ENCODE data around the gene ADGRB3. TPM values are rescaled to one million over a fixed set of nuclear protein-coding genes. Genes with fewer than 3 reads are reported as not detected.
"Not testable (repeated sequence)": the region's sequence is repeated elsewhere in the genome, so short reads cannot be mapped to it uniquely, and the experiment has no call there.

Gene ADGRB3
- total RNA-seq, 1 donor from 2014 or later: 6.7 TPM

DNA sequence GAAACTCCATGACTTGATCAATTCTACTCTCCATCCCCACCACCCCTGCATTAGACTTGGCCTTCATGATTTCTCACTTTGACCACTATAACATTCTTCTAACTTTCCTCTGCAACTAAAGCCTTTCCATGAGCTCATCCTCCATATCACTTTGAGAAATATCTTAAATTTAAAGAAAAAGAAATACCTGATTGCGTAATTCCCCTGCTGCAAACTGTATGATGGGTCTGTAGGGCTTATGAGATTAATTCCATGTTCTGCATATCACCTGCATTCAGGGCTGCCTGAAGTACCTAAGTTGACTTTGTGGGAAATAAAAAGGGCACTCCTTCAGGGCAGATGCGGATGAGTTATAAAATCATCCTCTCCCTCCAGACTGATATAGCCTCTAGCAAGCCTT lies 611.9 kb downstream of the ADGRB3 start:
- no peak for DNase-seq (ENCODE audit: low spot score)

DNA sequence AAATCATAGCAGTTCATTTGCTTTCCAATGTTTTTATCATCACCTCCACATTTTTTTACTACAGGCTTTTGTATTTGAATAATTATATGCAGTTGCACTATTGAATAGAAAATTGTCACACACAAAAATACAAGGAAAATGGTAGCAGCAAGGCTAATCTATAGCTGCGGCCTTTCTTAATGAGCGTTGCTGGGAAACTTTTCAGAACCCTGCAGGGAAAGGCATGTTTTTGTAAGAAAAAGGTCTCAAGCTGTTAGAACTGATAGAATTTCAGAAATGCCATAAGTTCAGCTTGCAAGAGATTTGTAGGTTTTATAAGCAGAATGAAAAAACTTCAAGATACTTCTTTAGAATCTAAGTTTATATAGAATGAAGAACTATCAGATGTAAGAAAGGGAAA lies 625.9 kb downstream of the ADGRB3 start:
- no peak for DNase-seq (ENCODE audit: low spot score)

DNA sequence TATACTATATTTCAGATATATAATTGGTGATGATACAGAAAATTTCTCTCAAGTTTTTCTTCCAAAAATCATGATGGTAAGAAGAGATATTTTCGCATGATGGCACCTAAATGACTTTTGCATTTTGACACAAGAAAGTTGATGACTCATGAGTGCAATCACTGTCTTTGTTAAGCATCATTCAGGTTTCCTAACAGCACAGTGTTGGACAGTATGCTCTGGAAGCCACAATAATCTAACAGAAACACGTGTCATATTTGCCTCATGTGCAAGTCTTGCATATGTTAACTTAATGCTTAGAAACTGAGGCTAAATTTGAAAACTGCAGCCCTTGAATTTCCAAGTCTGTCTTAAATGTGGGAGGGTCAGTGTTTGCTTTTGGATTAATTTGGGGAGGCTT lies 628.2 kb downstream of the ADGRB3 start:
- DNase-seq (ENCODE audit: low spot score): no peak

DNA sequence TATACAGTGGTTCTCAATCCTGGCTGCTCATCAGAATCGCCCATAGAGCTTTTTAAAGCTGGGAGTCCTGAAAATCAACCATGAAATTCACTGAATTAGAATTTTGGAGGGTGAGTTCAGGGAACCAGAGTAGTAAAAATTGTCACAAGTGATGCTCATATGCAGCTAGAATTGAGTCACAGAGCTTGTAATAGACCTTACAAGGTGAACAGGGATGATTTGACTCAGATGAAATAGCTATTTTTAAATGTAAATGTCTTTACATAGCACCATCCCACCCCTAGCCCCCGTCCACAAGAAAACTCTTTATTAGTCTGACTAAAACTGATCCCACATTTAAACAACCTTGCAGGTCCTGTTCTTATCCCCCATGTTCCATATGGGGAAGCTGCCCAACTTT lies 630.0 kb downstream of the ADGRB3 start:
- no peak for DNase-seq (ENCODE audit: low spot score)

DNA sequence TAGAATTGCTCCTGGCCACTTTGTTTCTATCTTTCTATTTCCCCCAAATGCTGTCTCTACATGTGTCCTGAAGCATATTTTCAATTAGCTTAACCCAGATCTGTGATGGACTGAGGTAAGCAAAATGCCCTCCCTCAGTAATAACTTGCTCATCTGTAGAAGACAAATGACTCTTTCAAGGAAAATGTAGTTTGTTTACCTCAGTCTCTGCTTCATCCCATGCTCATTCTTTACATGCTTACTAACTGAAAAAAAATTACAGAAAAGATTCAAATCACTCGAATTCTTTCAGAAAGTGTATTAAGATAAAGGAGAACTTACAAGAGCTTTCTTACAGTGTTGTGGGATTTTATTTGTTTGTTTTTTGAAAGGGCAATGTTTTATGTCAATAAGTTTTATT lies 630.6 kb downstream of the ADGRB3 start:
- no peak for DNase-seq (ENCODE audit: low spot score)

DNA sequence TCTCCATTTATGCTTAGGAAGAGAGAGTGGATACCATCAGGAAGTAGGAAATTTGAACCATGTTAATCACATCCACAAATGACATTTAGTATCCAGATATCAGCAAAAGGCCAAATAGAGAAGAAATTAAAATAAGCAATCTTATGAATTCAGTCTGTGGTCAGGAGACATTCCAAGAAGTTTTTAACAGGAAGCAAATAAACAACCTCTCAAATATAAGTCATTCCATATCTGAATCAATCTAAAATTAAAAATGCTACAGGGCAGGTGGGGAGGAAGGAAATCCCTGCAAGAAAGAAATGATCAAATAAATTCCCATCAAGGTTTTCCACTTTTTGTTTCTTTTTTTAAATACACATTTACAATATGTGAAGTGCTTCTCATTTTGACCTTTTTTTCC lies 641.1 kb downstream of the ADGRB3 start:
- no peak for DNase-seq (ENCODE audit: low spot score)

DNA sequence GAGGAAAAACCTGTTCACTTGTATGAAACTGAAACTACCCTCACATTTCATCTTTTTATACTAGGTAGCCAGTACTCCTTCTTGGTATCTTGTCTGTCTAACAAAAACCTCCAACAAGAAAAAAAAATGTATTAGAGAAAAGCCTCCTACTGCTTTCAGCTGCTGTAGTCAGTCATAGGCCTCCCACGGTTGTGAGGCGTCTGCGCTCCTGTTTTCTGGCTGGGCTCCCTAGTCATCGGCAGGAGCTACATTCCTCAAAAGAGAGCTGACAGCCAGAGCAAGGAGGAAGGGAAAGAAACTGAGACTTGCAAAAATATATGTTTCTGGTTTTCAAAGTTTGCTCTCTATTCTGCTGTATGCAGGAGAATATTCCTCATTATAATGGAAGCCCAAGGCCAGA lies 644.7 kb downstream of the ADGRB3 start:
- DNase-seq (ENCODE audit: low spot score): no peak

DNA sequence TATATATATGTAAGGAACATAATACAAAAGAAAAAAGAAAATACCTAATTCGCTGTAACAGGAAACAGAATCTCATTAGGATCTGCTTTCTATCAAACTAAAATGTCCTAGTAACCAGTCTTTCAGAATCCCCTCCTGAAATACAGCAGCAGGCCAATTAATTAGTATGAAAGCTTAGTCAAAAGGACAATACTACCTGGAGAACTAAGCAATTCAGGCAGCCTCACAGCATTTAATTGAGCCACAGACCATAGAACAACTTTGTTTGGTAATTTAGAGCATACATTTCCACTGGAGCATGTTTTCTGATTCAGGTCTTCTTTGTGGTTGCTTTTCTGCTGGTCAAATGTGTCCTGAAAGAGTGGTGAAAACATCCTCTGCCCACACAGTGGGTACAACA lies 645.8 kb downstream of the ADGRB3 start:
- no peak for DNase-seq (ENCODE audit: low spot score)

DNA sequence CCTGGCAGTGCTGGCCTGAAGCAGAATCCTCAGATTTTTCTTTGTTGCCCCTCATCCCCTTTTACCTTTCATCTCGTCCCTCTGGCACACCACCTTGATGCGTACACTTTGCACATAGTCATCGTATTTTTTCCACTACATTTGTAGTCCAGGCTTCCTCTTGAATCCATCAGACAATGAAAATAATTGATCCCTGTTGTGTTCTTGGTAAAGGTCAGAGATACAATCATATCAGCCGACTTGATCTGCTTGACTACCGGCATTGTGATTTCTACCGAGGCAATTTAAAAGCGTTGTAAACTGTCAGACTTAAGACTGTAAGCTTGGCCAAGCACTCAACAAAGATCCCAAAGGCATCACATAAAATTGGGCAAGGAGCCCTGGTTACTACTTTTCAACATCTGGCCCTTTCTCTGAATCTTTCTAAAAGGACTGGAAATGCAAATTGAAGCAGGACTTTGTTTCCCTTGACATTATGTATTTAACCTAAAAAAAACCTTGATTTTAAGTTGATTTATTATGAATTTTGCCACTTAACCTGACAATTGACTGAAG lies 649.2 kb downstream of the ADGRB3 start:
- no peak for DNase-seq (ENCODE audit: low spot score)

DNA sequence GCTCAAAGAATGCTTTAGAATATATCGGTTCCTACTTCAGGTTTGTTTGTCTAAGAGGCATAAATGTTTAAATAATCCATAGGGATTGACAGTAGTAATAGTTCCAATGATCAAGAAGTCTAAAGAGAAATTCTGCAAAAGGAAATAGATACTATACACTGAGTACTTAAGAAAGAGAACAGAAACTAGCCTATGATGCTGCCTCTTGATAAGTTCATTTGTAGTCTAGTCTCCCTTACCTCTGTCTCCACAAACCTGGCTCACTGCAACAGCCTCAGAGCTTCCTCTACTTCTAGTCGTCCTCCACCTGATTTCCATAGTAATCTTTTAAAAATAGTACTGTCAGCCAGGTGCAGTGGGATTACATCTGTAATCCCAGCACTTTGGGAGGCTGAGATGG lies 650.0 kb downstream of the ADGRB3 start:
- DNase-seq (ENCODE audit: low spot score): no peak

DNA sequence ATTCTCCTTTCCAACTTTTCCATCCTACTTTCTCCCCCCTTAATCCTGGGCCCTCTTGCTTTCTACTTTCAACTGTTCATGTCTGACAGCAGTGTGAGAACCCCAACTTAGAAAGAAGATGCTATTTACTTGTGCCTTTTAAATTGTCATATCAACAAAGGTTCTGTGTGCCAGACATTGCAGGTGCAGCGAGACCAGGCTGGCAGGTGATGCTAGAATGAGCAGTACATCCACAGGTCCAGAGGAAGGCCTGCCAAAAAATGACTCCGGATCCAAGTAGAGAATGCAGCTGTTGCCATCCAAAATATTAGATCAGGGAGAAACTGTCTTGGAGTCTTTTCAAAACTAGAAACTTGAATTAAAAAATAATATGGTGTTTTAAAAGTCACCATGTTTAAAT lies 651.2 kb downstream of the ADGRB3 start:
- no peak for DNase-seq (ENCODE audit: low spot score)

DNA sequence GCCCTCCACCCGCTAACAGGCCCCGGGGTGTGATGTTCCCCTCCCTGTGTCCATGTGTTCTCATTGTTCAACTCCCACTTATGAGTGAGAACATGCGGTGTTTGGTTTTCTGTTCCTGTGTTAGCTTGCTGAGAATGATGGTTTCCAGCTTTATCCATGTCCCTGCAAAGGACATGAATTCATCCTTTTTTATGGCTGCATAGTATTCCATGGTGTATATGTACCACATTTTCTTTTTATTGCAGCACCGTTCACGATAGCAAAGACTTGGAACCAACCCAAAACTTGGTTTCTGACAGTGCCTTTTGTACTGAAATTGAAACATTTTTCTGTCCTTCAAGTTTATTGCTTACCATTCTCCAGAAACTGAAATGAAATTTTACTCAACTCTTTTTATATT lies 653.1 kb downstream of the ADGRB3 start:
- not testable (repeated sequence) for DNase-seq (ENCODE audit: low spot score)

DNA sequence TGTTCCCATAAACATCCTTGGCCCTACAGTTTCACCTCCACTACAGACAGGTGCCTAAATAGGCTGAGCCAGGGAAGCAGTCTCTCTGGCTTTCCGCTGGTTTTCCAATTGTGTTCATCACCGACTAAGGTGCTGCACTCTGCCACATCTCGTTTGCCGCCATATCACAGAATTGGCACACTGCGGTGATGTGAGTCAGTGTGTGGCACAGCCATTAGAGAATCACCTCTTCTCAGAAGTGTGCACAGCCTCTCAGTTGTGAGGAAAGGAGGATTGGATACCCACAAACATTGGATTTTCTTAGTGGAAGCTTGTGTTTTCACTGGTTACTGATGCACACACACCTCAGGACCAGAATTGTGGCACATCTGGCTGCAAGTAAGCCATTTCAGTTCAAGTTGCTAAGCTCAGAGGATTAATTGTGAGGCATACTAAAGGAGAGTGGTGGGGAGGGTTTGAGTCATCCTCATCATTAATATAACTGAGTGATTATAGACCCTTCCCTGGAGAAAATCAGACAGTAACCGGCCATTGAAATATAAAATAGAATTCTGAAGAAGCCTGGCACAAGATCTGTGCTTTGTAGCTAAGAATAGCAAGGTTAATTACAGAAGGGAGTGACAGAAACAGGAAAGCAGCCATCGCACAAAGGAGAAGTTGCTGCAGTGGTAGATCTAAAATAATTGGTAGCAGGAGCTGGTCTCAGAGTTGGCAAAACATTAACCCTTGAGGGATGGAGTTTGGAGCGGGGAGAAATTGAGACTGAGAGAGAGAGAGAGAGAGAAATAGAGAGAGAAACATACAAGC lies 654.8 kb downstream of the ADGRB3 start:
- no peak for DNase-seq (ENCODE audit: low spot score)

DNA sequence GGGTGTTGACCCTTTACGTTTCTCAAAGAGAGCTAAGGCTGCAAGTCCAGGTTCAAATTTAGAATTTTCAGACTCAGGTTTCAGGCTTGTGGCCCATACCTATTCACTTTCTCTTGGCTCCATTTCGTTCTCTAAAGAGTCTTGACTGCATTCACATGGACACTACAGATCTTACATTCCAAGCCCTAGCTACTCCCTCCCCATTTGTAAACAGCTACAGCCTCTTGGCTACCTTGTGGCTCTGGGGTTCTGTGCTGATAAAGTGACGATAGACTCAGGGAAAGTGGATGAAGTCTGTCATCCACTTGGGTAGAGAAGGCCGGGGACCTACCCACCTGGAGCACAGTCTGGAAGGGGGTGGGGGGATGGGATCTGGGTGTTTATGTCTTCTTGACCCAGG lies 658.4 kb downstream of the ADGRB3 start:
- DNase-seq (ENCODE audit: low spot score): no peak

DNA sequence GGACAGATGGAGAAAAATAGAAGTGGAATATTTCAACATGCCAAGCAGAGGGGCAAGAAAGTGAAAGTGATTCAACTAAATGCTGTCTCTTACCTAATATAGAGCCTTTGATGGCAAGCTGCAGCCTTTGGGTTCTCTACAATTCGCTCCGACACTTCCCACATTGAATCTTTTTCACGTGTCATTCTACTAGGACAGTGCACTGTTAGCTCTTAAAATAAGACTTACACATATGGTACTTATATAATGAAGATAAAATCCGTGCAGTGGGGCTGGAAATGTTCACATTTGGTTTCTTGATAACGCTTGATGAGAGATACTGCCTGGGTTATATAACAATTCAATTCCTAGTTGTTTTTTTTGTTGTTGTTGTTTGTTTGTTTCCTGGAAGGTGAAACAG lies 659.3 kb downstream of the ADGRB3 start:
- no peak for DNase-seq (ENCODE audit: low spot score)

DNA sequence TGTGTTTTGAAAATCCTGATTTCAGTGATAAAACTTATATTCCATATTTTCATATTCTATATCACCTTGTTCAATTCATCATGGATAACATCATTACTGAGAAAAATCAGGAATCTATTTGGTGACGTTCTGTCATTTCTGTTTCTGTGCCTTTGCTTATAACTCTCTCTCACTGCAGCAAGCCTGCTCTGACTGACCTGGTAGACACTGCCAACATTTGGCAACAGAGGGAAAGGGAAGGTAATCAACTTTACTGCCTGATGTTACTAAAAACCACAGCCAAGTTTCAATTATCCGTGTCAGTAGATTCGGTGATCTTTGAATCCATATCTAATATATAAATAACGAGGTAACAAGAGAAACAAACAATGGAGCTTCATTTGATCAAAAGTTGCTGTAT lies 659.8 kb downstream of the ADGRB3 start:
- DNase-seq (ENCODE audit: low spot score): no peak

DNA sequence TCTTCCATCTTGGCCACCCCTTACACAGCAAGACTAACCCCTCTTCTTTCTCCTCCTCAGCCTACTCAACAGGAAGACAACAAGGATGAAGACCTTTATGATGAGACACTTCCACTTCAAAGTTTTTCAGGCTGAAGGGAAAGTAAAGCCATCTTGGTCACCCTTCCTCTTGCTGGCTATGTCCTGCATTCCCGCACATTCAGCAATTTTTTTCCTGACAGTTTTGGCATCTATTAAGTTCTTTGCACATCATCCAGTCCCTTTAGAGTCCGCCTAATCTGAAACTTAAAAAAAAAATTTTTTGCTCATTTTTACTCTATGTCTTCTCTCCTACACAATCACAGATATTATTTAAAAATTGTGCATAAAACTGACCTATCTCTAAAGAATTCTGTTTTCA lies 668.3 kb downstream of the ADGRB3 start:
- DNase-seq (ENCODE audit: low spot score): no peak

DNA sequence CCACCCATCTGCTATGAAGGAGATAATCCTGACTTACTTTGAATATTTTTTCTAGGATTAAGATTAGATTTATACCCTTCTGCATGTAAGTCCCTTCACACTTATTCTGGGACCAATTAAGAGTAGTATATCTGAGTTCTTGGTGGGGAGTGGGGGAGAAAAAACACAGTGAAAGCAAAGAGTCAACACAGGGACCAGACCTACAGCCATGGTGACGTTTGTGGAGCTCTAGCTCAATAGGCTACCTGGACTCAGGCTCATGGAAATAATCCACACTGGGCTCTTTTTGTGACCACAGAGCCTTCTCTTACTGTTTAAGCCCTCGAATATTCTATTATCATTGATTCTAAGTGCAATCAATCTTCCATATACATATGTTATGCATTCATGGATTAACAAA lies 670.4 kb downstream of the ADGRB3 start:
- no peak for DNase-seq (ENCODE audit: low spot score)

DNA sequence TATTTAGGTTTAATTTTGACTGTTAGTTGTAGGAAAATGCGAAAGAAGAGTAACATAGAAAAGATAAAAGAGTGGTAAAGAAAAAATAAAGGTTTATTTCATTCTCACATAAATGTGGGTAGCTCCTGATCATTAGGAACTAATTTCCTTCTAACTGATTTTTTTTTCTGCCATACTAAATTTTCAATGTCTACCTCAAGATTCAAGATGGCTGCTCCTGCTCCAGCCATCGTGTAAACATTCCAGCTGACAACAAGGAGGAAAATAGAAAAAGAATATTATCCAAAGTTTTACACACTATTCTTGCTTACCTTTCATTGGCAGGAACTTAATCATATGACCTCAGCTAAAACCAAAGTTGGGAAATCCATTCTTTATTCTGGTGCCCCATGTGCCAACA lies 673.5 kb downstream of the ADGRB3 start:
- DNase-seq (ENCODE audit: low spot score): no peak

DNA sequence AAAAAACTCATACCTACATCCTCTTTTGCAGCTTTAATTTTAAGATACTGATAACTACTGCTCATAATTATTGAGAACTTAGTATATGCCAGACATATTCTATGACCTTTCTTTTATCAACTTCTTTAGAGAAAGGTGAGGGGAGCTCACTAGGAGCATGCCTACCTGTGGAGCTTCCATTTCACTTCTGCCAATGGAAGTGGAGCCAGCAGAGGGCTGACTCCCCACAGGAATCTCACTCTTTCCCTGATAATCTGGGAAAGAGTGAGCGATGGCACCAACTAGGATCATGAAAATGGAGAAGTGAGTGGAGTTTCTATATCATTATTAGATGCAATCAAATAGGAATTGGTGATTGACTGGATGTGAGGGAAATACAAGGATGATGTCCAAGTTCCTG lies 676.8 kb downstream of the ADGRB3 start:
- DNase-seq (ENCODE audit: low spot score): no peak

DNA sequence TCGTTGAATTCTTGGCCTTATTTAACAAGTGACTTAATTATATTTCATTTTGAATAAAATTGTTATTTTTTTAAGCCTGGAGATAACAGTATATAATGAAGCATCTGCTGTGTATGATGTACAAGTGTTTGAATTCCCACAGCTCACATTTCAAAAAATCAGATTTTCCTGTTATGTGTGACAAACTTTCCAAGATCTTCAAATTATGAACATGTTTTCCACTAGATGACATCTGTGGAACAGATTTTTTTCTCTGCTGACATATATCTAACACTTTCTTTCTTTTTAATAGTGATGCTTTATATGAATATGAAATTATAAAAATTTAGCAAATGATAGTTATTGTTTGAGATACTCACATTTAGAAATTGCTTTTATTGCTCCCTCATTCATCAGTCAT lies 678.9 kb downstream of the ADGRB3 start:
- DNase-seq (ENCODE audit: low spot score): no peak

DNA sequence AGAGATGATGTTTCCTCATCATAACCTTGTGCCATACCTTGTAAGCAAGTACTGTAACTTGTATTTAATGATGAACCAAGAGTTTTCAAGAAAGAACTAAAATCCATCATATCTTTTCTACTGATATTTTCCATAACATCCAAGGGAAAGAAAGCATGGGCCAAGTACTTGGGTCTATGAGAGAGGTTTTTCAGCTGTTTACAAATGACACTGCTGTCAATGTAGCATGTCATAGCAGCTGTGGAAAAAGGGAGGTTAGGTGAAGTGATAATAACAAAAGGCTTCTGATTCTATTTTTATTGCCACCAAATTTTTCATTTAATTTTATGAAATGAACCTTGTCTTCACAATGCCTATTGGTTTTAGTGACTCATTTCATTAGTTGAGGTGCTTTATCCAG lies 679.4 kb downstream of the ADGRB3 start:
- no peak for DNase-seq (ENCODE audit: low spot score)

DNA sequence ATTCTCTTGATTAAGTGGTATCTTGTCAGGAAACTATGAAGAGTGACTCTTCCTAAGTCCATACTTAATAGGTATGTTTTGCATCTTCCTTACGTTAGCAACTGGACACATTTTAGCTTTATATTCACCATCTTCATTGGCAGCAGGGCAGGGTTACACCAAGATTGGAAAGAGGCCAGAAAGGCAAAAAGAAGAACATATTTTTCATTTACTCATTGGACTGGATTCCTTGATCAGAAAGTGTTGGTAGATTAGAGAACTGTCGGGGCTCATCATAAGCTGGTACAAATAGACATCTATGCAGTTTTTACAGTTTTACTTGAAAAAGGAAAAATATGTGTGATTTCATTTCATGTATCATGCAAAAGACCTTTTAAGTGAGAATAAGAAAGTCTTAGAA lies 696.8 kb downstream of the ADGRB3 start:
- DNase-seq (ENCODE audit: low spot score): no peak

DNA sequence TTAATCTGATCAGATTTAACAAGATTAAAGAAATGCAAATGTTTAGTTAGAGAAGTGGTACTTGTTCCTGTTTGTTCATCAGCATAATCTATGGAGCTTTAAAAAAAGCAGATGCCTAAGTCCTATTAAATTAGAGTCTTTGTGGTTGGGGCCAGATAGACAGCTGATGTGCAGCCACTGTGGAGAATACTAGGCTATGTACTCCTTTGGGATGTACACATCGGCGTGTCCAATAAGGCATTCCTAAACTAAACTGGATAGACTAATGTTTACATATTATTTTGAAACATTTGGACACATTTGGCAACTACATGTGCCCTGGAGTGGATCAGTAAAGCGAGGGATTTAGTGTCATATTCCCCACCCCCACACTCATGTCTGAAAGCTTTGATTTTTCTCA lies 702.2 kb downstream of the ADGRB3 start:
- no peak for DNase-seq (ENCODE audit: low spot score)

Measured in ureter (tissue), 1 donor.